Calu3 (cell line): Measurements from ENCODE around the gene MRPS7. TPM values are rescaled to one million over a fixed set of nuclear protein-coding genes. Genes with fewer than 3 reads are reported as not detected.
A peak's percentile ranks its signal among the peaks of the same experiment; 100 is the strongest.

ENCODE experiments used
- BruUV-seq: library from RNA; stranded (reverse); fragments of 400-500 nt; replicated peaks from 2 replicates; lab custom pipeline; 2021; lab: Mats Ljungman, UMichigan
- CTCF ChIA-PET: fragments of 300-600 bp; sonication (Branson Sonifier 250); formaldehyde crosslinking; loops from one replicate; lab custom pipeline; 2022; ENCODE audit warnings: antibody characterized with exemption; lab: Charles Lee
- DNase-seq: peaks from one replicate; pipeline ENCODE4 v3.0.0; 2022
- H3K27ac Mint-ChIP-seq: one replicate; pipeline ENCODE4 v1.8.0; 2022; ENCODE audit warnings: mixed read lengths; ENCODE audit not compliant: unreplicated experiment
- H3K27me3 Mint-ChIP-seq: one replicate; pipeline ENCODE4 v1.8.0; 2022; ENCODE audit warnings: mixed read lengths; ENCODE audit not compliant: unreplicated experiment
- H3K36me3 Mint-ChIP-seq: one replicate; pipeline ENCODE4 v1.8.0; 2022; ENCODE audit warnings: mild to moderate bottlenecking, moderate library complexity, mixed read lengths; ENCODE audit not compliant: insufficient read depth, unreplicated experiment
- H3K4me1 Mint-ChIP-seq: one replicate; pipeline ENCODE4 v1.8.0; 2022; ENCODE audit warnings: mild to moderate bottlenecking, low read depth, mixed read lengths; ENCODE audit not compliant: unreplicated experiment
- H3K4me3 Mint-ChIP-seq: one replicate; pipeline ENCODE4 v1.8.0; 2022; ENCODE audit warnings: mild to moderate bottlenecking, low read depth, moderate library complexity, mixed read lengths; ENCODE audit not compliant: unreplicated experiment
- H3K9me3 Mint-ChIP-seq: one replicate; pipeline ENCODE4 v1.8.0; 2022; ENCODE audit warnings: low read depth, mixed read lengths; ENCODE audit not compliant: unreplicated experiment
- CTCF ChIP-seq: fragments of 200-600 bp; IDR thresholded peaks from one replicate; pipeline ENCODE4 v1.8.0; 2022; ENCODE audit warnings: antibody characterized with exemption; ENCODE audit not compliant: unreplicated experiment
- intact Hi-C: fragments of 100-400 bp; cut with micrococcal nuclease; formaldehyde crosslinking; loops from one replicate; pipeline ENCODE4 v1.10.0; 2022; ENCODE audit not compliant: unreplicated experiment
- total RNA-seq: library from RNA; stranded (reverse); gene quantifications from 2 replicates; pipeline ENCODE4 v1.2.3, GENCODE V29; 2022

The MRPS7 gene
- total RNA-seq, 1 experiment from 2014 or later, result 62.0 TPM

- BruUV-seq, result TSS peak; percentile 18
- Mint-ChIP-seq H3K4me3 (no peak overlapping the region), H3K4me1 (peaks cover 8% of the 10 kb centered on the region), H3K9me3 (no peaks in the 10 kb centered on the region), H3K36me3 (peaks cover 59% of the 10 kb centered on the region), H3K27ac (no peak overlapping the region), H3K27me3 (no peaks in the 10 kb centered on the region)
- CTCF ChIA-PET, result interaction anchor here (1.0 to 2.9 kb wide), 4 partner anchors 9 to 171 kb away, joined by 4 to 9 read pairs (median 6); partner anchors contain the start of genes GGA3 and MRPS7
- intact Hi-C loops, result no loop called here
- DNase-seq, result no peak
- TF ChIP-seq CTCF, result no peak
Measured at GRCh38 chr17:75241143-75241430, 20.6 kb upstream of the MRPS7 start.

DNA sequence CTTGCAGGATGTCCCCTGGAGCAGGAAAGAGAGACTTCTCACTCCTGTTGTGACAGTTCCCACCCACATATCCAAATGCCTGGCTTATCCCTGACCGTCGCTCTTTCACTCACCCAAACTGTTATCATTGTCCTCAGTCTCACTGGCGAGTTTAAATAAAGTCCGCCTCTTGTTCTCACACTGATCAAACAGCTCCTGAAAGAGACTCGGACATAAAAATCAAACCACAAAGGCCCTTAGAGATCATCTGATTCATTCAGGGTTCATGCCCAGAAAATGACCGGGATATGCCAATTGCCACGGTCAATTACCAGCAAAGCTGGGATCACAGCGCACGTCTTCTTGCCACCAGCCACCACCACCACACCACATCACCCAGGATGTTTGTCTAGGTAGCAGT, 20.2 kb upstream of the MRPS7 start:
- no peaks in the 10 kb centered on the region for H3K27me3 Mint-ChIP-seq
- CTCF ChIA-PET, result interaction anchor here (0.6 kb wide), 1 partner anchor 9 kb away, joined by 5 read pairs; no protein-coding TSS in a partner anchor
- peaks cover 60% of the 10 kb centered on the region for H3K36me3 Mint-ChIP-seq
- TF ChIP-seq CTCF, result no peak
- intact Hi-C loops, result no loop called here
- no peaks in the 10 kb centered on the region for H3K9me3 Mint-ChIP-seq
- H3K4me3 Mint-ChIP-seq, result no peak overlapping the region
- BruUV-seq, result no TSS peak
- no peak overlapping the region for H3K27ac Mint-ChIP-seq
- no peak for DNase-seq
- peaks cover 8% of the 10 kb centered on the region for H3K4me1 Mint-ChIP-seq

DNA sequence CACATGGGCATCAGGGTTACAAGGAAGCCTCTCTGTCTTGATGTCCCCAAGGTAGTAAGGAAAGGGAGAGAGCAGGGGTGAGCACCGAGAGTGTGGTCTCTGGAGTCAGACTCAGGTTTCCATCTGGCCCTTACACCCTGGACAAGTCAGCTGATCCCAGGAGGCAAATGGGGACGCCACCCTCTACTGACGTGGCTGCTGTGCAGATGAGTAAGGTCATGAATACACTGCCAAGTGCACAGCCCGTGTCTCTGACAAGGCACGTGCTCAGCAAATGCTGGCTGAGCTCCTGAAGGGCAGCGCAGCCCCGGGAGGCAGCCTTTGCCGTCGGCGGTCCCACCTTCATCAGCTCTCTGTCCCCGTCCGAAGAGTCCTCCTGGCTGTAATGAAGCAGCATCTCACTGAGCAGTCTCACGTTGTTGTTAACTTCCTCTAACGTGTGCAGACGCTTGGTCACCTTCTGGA, 19.7 kb upstream of the MRPS7 start:
- Mint-ChIP-seq H3K27me3 (no peaks in the 10 kb centered on the region), H3K36me3 (peaks cover 64% of the 10 kb centered on the region), H3K9me3 (no peaks in the 10 kb centered on the region), H3K4me3 (no peak overlapping the region), H3K4me1 (peaks cover 8% of the 10 kb centered on the region), H3K27ac (no peak overlapping the region)
- BruUV-seq, result no TSS peak
- DNase-seq, result no peak
- intact Hi-C loops, result no loop called here
- no peak for TF ChIP-seq CTCF
- CTCF ChIA-PET, result interaction anchor here (0.6 kb wide), 1 partner anchor 8 kb away, joined by 5 read pairs; no protein-coding TSS in a partner anchor

- Mint-ChIP-seq H3K4me1 (peaks cover 8% of the 10 kb centered on the region), H3K36me3 (peaks cover 63% of the 10 kb centered on the region), H3K9me3 (no peaks in the 10 kb centered on the region), H3K4me3 (no peak overlapping the region), H3K27ac (no peak overlapping the region), H3K27me3 (no peaks in the 10 kb centered on the region)
- no peak for DNase-seq
- CTCF ChIA-PET, result no interaction called here
- no TSS peak for BruUV-seq
- intact Hi-C loops, result no loop called here
- TF ChIP-seq CTCF, result no peak
Measured at GRCh38 chr17:75242461-75243042, 19.1 kb upstream of the MRPS7 start.
